Measurements from ENCODE around the gene TBC1D5.

GRCh38 chr3:17643691-17644090 lies 98.7 kb downstream of the TBC1D5 start:
- TF ChIP-seq CTCF (IDR thresholded peaks at IDR 0.05) (no peak), EZH2phosphoT487 (IDR thresholded peaks at IDR 0.05) (no peak)

All from neural progenitor cell (in vitro differentiated cells).